Measurements from ENCODE around the gene TTYH3. TPM values are rescaled to one million over a fixed set of nuclear protein-coding genes. Genes with fewer than 3 reads are reported as not detected.

The TTYH3 gene
- total RNA-seq, 1 experiment from 2014 or later = 114 TPM

- Histone ChIP-seq H3K9me3 (ENCODE audit: insufficient read depth, low read depth) (no peaks in the 10 kb centered on the region), H3K36me3 (ENCODE audit: low read depth) (no peaks in the 10 kb centered on the region), H3K4me1 (replicated peaks; ENCODE audit: insufficient read depth) (no peaks in the 10 kb centered on the region), H3K4me2 (no peak overlapping the region), H3K9me2 (ENCODE audit: insufficient read depth) (no peaks in the 10 kb centered on the region), H3K4me3 (no peak overlapping the region), H3K27me3 (ENCODE audit: insufficient read depth, low read depth) (no peaks in the 10 kb centered on the region), H3K79me2 (ENCODE audit: low read depth) (no peaks in the 10 kb centered on the region), H3K27ac (no peak overlapping the region), H4K20me1 (ENCODE audit: insufficient read depth) (no peaks in the 10 kb centered on the region), H3F3A (ENCODE audit: insufficient read depth, low read depth) (peaks cover 7% of the 10 kb centered on the region; the same call in 1 of the 2 replicates), H2AFZ (no peak overlapping the region)
- ChIA-PET CTCF (interaction anchor here (0.6 to 1.7 kb wide), 5 partner anchors 40 to 1042 kb away, joined by 3 to 11 read pairs (median 4); no protein-coding TSS in a partner anchor), POLR2A (ENCODE audit: unreplicated experiment) (interaction anchor here (0.6 to 0.7 kb wide), 2 partner anchors 19 to 159 kb away, joined by 4 to 6 read pairs; no protein-coding TSS in a partner anchor)
- DNase-seq = no peak
- intact Hi-C loops (cut with micrococcal nuclease; ENCODE audit: unreplicated experiment) = no loop called here
- no peak for TF ChIP-seq EZH2 (IDR thresholded peaks at IDR 0.05; ENCODE audit: low read depth)
- TF ChIP-seq CTCF (conservative IDR thresholded peaks at IDR 0.05) = no peak
- no TSS peak for BruUV-seq (replicated peaks)
Measured at GRCh38 chr7:2710901-2711551, 79.2 kb downstream of the TTYH3 start.

- no peaks in the 10 kb centered on the region for H3K9me3 ChIP-seq (ENCODE audit: insufficient read depth, low read depth)
- H3K27ac ChIP-seq = no peak overlapping the region
- ChIA-PET POLR2A (ENCODE audit: unreplicated experiment) (no interaction called here), CTCF (no interaction called here)
- H3K4me1 ChIP-seq (replicated peaks; ENCODE audit: insufficient read depth) = no peaks in the 10 kb centered on the region
- BruUV-seq (replicated peaks) = no TSS peak
- H3K36me3 ChIP-seq (ENCODE audit: low read depth) = 0 out of 2 replicates have a peak, but pooled peaks cover 3% of the 10 kb centered on the region
- intact Hi-C loops (cut with micrococcal nuclease; ENCODE audit: unreplicated experiment) = no loop called here
- no peaks in the 10 kb centered on the region for H3K9me2 ChIP-seq (ENCODE audit: insufficient read depth)
- H3K79me2 ChIP-seq (ENCODE audit: low read depth) = no peaks in the 10 kb centered on the region
- no peak for TF ChIP-seq EZH2 (IDR thresholded peaks at IDR 0.05; ENCODE audit: low read depth)
- TF ChIP-seq CTCF (conservative IDR thresholded peaks at IDR 0.05) = no peak
- peaks cover 3% of the 10 kb centered on the region; the same call in 1 of the 2 replicates for H3F3A ChIP-seq (ENCODE audit: insufficient read depth, low read depth)
- no peaks in the 10 kb centered on the region for H3K27me3 ChIP-seq (ENCODE audit: insufficient read depth, low read depth)
- H3K4me3 ChIP-seq = no peak overlapping the region
- no peak overlapping the region for H3K4me2 ChIP-seq
- H2AFZ ChIP-seq = no peak overlapping the region
- no peaks in the 10 kb centered on the region for H4K20me1 ChIP-seq (ENCODE audit: insufficient read depth)
- no peak for DNase-seq
Measured at GRCh38 chr7:2711895-2712675, 80.3 kb downstream of the TTYH3 start.

- Histone ChIP-seq H3K4me1 (replicated peaks; ENCODE audit: insufficient read depth) (no peaks in the 10 kb centered on the region), H3K4me3 (no peak overlapping the region), H3F3A (ENCODE audit: insufficient read depth, low read depth) (no peaks in the 10 kb centered on the region; the same call in 1 of the 2 replicates), H2AFZ (no peak overlapping the region), H3K9me3 (ENCODE audit: insufficient read depth, low read depth) (no peaks in the 10 kb centered on the region), H3K36me3 (ENCODE audit: low read depth) (0 out of 2 replicates have a peak, but pooled peaks cover 3% of the 10 kb centered on the region), H4K20me1 (ENCODE audit: insufficient read depth) (no peaks in the 10 kb centered on the region), H3K27me3 (ENCODE audit: insufficient read depth, low read depth) (no peaks in the 10 kb centered on the region), H3K9me2 (ENCODE audit: insufficient read depth) (no peaks in the 10 kb centered on the region), H3K4me2 (no peak overlapping the region), H3K27ac (no peak overlapping the region), H3K79me2 (ENCODE audit: low read depth) (no peaks in the 10 kb centered on the region)
- ChIA-PET POLR2A (ENCODE audit: unreplicated experiment) (no interaction called here), CTCF (no interaction called here)
- intact Hi-C loops (cut with micrococcal nuclease; ENCODE audit: unreplicated experiment) = no loop called here
- no TSS peak for BruUV-seq (replicated peaks)
- TF ChIP-seq EZH2 (IDR thresholded peaks at IDR 0.05; ENCODE audit: low read depth) = no peak
- no peak for DNase-seq
Measured at GRCh38 chr7:2713370-2713769, 81.6 kb downstream of the TTYH3 start.
